ENCODE measurements around the gene ITGB8. TPM values are rescaled to one million over a fixed set of nuclear protein-coding genes. Genes with fewer than 3 reads are reported as not detected.

Gene ITGB8
- polyA plus RNA-seq, 1 donor from 2014 or later, result not detected

DNA sequence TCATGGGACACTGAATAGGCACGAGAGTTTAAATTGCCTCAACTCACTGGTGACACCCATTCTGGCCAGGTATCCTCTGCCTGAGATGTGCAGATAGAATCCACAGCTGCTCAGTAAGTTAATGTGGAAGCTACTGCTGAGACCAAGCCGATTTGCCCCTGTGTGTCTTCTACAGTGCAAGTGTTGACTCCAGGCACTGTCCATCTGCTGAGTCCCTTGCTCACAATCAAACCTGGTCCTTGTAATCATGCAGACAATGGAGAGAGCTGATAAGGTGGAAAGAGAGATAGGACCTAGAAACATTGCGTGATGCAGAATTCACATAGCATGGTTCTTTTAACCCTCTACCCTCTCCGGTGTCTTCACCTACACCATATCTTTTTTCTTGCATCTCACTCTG, 101.4 kb downstream of the ITGB8 start:
- no peaks in the 10 kb centered on the region for H3K36me3 Mint-ChIP-seq
- H3K27ac Mint-ChIP-seq, result no peak overlapping the region
- peaks cover 0 to 1% (median 0%) of the 10 kb centered on the region in 3 donors for H3K4me1 Mint-ChIP-seq
- peaks cover 16% of the 10 kb centered on the region for H3K27me3 Mint-ChIP-seq
- H3K4me3 Mint-ChIP-seq, result no peak overlapping the region
- peaks cover 0 to 3% (median 0%) of the 10 kb centered on the region in 3 donors for H3K9me3 Mint-ChIP-seq

DNA sequence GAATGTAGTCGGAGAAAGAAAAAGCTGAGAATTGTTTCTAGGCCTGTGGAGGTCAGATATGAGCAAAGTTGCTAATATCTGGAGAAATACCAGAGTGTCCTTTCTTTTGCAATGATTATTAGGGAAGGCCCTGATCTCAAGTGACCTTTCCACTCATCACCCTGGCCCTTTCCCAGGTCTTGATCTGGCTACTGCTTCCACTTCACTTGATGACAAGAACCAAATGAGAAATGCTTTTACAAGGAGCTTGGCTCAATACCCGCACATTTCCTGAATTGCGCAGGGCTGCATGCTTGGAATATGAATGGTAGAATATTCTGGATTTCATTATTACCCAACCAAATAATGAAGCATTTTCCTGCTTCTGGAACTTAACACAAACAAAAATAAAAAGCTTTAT, 104.6 kb downstream of the ITGB8 start:
- H3K4me1 Mint-ChIP-seq, result peaks cover 8 to 17% (median 11%) of the 10 kb centered on the region in 3 donors
- no peak overlapping the region for H3K4me3 Mint-ChIP-seq
- H3K27ac Mint-ChIP-seq, result no peak overlapping the region
- no peaks in the 10 kb centered on the region for H3K9me3 Mint-ChIP-seq
- peaks cover 3% of the 10 kb centered on the region for H3K27me3 Mint-ChIP-seq
- H3K36me3 Mint-ChIP-seq, result no peaks in the 10 kb centered on the region

DNA sequence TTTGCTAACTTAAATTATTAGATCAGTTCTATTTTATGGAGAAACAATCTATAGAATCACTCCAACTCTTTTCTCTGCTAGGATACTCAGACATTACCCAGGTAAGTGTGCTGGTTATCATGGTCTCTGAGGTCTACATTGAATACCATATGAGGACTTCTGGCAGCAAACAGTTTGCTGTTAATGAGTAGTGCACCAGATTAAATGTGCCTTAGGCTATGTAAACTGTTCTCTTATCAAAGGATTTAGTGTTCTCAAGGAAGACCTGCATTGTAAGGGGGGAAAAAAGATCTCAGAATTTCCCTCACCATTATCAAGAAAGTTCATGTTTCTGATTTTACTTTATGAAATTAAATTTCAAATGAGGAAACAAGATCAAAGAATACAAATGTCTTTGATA, 107.5 kb downstream of the ITGB8 start:
- H3K27me3 Mint-ChIP-seq, result no peaks in the 10 kb centered on the region
- peaks cover 9 to 18% (median 11%) of the 10 kb centered on the region in 3 donors for H3K4me1 Mint-ChIP-seq
- no peak overlapping the region for H3K27ac Mint-ChIP-seq
- peak overlapping the region in 2 of 4 donors; percentile 49 to 67 for H3K4me3 Mint-ChIP-seq
- H3K36me3 Mint-ChIP-seq, result no peaks in the 10 kb centered on the region
- H3K9me3 Mint-ChIP-seq, result peaks cover 0 to 2% (median 0%) of the 10 kb centered on the region in 3 donors

DNA sequence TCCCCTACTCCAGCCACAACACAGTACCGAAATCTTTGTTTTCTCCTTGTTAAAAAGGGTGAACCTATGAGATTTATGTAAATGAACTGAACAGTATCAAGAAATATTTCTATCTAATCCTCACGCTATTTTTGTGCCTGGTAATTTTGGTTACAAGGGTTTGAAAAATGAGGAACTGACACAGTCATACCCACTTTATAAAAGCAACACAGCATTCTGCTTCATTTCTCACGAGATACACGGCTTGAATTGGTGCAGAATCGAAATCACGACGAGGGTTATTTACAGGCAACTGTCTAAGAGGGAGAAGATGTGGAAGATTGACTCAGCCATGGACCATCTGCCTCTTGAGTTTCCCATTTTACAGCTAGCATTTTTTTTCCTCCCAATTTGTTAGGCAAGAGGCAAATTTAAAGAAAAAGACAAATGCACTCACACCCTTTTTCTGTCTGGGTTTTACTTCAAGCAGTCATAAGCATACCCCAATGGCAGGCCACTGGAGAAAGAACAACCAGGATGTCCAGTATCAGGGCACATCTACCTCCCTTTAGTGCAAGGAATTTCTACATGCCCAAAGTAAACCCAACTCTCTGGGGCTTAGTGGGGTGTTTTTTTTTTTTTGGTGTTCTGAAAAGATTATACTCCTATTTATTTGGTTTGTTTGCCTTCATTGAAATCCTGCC, 108.1 kb downstream of the ITGB8 start:
- peak overlapping the region in 1 of 3 donors; percentile 90 for H3K27ac Mint-ChIP-seq
- no peaks in the 10 kb centered on the region for H3K36me3 Mint-ChIP-seq
- peak overlapping the region in 2 of 4 donors; percentile 49 to 67 for H3K4me3 Mint-ChIP-seq
- peaks cover 0 to 2% (median 0%) of the 10 kb centered on the region in 3 donors for H3K9me3 Mint-ChIP-seq
- peaks cover 9 to 18% (median 11%) of the 10 kb centered on the region in 3 donors for H3K4me1 Mint-ChIP-seq
- H3K27me3 Mint-ChIP-seq, result no peaks in the 10 kb centered on the region

DNA sequence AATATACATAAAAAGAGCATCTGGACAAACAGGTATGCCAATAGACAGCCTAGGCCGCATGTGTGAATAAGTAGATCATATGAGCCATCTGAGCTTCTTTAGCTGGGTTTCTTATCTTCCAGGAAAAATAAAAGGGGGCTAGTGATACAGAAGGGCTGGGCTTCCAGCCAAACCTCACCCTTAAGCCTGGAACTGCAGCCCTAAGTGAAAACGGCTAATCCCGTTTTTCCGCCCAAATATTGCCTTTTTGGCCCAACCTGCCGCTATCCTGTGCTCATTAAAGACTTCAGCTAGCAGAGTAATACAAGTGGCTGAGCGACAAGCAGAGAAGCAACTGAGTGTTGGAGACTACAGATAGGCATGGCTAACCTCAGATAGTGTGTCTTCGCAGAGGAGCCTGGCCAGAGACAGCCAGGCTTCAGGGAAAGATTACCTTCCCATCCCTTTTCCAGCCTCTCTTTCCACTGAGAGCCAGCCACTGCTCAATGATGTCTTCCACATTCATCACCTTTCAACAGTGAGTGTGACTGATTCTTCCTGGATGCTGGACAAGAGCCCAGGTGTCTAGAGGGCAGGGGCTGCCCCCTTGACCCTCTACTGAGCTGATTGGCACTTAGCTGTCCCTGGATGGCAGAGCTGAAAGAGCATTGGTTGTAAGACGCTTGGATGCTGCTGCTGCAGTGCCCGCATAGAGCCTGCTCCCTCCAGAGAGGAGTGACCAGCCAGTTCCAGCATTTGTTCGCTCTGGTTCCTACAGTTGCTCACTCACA, 108.9 kb downstream of the ITGB8 start:
- Mint-ChIP-seq H3K4me1 (peaks cover 9 to 18% (median 11%) of the 10 kb centered on the region in 3 donors), H3K36me3 (no peaks in the 10 kb centered on the region), H3K4me3 (no peak overlapping the region)

DNA sequence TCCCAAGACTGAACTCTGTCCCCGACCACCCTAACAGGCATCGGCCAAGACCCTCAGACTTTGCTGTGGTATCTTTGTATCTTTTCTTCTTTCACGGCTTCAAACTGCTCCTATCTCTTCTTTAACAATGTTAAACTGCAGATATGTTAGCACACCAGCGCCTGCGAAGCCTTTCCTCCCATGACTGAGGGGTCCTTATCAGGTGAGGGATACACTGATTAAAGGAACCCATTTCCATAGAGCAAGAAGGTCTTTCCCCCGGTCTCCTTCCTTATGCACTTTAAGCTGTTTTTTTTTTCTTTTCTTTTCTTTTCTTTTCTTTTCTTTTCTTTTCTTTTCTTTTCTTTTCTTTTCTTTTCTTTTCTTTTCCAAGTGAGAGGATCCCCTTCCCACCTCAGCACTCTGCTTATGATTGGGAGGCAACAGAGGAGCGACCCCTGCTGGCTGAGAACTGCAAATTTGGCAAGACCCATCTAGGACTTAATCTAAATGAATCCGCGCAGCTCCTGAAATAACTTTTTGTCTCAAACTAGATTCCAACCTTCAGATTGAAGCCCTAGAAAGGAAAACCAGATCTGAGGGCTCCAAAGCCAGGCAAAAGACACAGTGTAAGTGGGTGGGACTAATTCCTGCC, 109.9 kb downstream of the ITGB8 start:
- Mint-ChIP-seq H3K4me3 (no peak overlapping the region), H3K4me1 (peaks cover 9 to 18% (median 11%) of the 10 kb centered on the region in 3 donors), H3K27me3 (peaks cover 3% of the 10 kb centered on the region), H3K27ac (no peak overlapping the region), H3K36me3 (peaks cover 1% of the 10 kb centered on the region), H3K9me3 (peaks cover 0 to 2% (median 0%) of the 10 kb centered on the region in 3 donors)

More for the DNA sequence above, 108.9 kb downstream of the ITGB8 start:
- Mint-ChIP-seq H3K27me3 (peaks cover 2% of the 10 kb centered on the region), H3K9me3 (peaks cover 0 to 2% (median 0%) of the 10 kb centered on the region in 3 donors), H3K27ac (peak overlapping the region in 1 of 3 donors; percentile 90)

DNA sequence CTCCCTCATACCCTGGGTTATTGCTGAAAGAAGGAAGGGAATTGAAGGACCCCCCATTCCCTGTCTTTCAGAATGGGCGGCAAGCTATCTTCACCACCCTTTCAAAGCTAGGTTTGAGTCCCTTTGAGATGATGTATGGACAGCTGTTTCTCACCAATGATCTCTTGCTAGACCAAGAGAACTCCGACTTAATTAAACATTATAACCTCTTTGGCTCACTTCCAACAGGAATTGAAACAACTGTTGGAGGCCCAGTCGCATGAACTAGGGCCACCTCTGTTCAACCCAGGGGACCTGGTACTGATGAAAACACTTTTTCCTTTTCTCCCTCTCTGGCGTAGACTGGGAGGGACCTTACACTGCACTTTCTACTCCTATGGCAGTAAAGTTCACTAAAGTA, 110.6 kb downstream of the ITGB8 start:
- no peak overlapping the region for H3K27ac Mint-ChIP-seq
- H3K4me1 Mint-ChIP-seq, result peaks cover 9 to 18% (median 11%) of the 10 kb centered on the region in 3 donors
- H3K27me3 Mint-ChIP-seq, result peaks cover 3% of the 10 kb centered on the region
- H3K4me3 Mint-ChIP-seq, result no peak overlapping the region
- H3K9me3 Mint-ChIP-seq, result peaks cover 0 to 2% (median 0%) of the 10 kb centered on the region in 3 donors
- peaks cover 2% of the 10 kb centered on the region for H3K36me3 Mint-ChIP-seq

DNA sequence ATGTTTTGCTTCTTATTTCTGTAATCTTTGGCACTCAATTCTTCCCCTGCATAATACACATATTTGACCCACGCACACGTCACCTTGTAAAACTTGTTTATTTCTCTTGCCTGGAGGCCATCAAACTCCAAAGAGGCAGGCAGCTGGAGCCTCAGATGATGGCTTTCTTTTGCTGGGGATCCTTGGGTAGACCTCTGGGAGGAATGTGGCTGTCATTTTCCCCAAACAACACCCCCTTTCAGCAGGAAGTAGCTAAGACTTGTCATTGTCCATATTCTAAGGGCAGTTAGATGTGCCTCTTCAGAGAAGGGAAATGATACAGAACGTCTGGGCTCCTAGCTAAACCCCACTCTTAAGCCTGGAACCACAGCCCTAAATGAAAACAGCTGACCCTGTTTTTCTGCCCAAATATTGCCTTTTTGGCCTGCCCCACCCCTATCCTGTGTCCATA, 111.3 kb downstream of the ITGB8 start:
- Mint-ChIP-seq H3K27me3 (peaks cover 3% of the 10 kb centered on the region), H3K36me3 (peaks cover 2% of the 10 kb centered on the region), H3K9me3 (peaks cover 0 to 2% (median 0%) of the 10 kb centered on the region in 3 donors), H3K4me3 (no peak overlapping the region), H3K27ac (no peak overlapping the region), H3K4me1 (peaks cover 9 to 17% (median 11%) of the 10 kb centered on the region in 3 donors)

DNA sequence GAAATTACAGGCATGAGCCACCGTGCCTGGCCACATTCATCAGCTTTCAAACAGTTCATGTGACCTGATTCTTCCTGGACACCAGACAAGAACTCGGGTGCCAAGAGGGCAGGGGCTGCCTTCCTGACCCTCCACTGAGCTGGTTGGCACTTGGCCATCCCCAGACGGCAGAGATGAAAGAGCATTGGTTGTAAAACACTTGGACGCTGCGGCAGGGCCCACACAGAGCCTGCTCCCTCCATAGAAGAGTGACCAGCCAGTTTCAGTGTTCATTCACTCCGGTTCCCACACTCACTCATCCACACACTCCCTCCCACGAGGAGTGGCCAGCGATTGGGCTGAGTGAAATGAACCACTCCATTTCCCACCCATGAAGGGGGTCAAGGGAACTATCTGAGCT, 112.3 kb downstream of the ITGB8 start:
- peaks cover 0 to 2% (median 1%) of the 10 kb centered on the region in 3 donors for H3K9me3 Mint-ChIP-seq

DNA sequence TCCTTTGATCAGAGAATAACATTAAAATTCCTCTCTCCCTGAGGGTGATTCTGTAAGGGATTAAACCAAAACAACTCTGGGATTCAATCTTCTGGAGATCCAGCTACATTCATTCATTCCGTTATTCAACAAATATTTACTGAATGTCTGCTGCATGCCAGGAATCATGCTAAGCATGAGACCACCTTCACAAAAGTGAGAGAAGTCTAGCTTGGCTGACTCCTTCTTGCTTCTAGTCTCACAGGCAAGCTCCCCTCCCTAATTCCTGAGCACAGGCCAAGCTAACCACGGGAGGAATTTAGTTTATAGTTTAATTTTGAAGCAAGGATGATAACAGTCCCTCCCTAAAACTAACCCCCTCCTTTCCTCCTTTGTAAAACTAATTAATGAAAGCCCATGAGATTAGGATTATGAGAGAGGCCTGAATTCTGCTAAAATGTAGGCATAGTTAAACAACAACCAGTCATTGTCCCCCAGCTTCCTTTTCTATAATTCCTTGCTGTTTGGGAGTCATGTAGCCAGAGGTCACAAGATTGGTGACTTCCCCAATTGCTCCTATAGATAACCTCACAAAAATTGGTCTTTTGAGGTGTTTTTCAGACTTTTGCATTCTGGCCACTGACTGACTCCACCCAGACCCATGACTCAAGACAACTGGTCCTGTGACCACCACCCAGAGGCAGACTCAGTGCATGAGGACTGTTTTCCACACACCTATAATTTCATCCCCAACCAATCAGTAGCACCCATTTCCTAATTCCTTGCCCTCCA, 113.5 kb downstream of the ITGB8 start:
- Mint-ChIP-seq H3K9me3 (peaks cover 0 to 2% (median 1%) of the 10 kb centered on the region in 3 donors), H3K4me1 (peaks cover 0 to 2% (median 2%) of the 10 kb centered on the region in 3 donors), H3K27ac (no peak overlapping the region), H3K4me3 (no peak overlapping the region), H3K36me3 (peaks cover 2% of the 10 kb centered on the region), H3K27me3 (peaks cover 3% of the 10 kb centered on the region)

More for the DNA sequence above, 112.3 kb downstream of the ITGB8 start:
- Mint-ChIP-seq H3K4me1 (peaks cover 9 to 12% (median 11%) of the 10 kb centered on the region in 3 donors), H3K36me3 (peaks cover 2% of the 10 kb centered on the region), H3K27ac (no peak overlapping the region), H3K4me3 (no peak overlapping the region), H3K27me3 (peaks cover 3% of the 10 kb centered on the region)

DNA sequence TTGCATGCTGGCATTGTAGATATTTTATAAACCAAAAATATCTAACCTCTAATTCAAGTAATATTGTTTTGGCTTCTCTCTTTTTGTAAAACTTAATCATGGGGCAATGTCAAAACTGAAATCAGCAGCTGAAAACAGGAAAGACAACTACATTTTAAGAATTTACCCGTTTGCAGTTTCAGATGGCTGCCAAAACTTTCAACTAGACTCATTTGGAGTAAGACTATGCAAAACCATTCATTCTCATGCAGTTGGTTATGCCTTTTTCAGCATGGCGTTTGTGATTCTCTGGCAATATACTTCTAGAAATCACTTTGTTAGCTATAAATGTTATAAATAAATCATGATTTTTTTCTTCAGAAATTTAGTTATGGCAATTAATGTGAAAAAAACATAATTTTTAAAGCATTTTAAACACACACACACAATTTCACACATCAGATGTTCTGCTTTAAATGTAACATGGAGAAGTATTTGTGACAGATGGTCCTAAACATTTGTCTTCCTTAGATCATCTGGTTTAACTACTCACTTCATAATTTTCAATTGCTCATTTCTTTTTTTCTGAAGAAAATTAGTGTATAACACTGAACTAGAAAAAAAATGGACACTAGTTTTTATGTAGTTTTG, 116.4 kb downstream of the ITGB8 start:
- Mint-ChIP-seq H3K27ac (no peak overlapping the region), H3K36me3 (peaks cover 2% of the 10 kb centered on the region), H3K4me3 (no peak overlapping the region), H3K9me3 (peaks cover 0 to 2% (median 1%) of the 10 kb centered on the region in 3 donors), H3K27me3 (peaks cover 3% of the 10 kb centered on the region), H3K4me1 (peaks cover 0 to 1% (median 0%) of the 10 kb centered on the region in 3 donors)

DNA sequence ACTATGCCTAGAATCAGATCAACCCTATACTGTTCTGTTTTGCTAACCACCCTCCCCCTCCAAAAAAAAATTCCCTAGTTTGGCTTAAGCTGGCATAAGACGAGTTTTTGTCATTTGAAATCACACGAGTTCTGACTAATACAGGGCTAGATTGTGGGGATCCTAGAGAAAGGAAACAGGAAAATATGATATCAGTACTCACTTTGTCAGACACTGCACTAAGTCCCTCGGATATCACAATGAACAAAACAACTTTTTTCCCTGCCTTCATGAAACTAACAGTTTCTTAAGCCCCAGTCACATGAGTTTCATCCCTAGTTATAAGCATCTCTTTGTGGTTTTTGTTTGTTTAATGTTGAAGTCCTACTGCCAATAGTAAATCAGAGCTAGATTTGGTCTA, 118.5 kb downstream of the ITGB8 start:
- H3K4me3 Mint-ChIP-seq, result no peak overlapping the region
- peaks cover 0 to 1% (median 0%) of the 10 kb centered on the region in 3 donors for H3K4me1 Mint-ChIP-seq
- H3K27me3 Mint-ChIP-seq, result peaks cover 3% of the 10 kb centered on the region
- H3K36me3 Mint-ChIP-seq, result peaks cover 2% of the 10 kb centered on the region
- H3K9me3 Mint-ChIP-seq, result peaks cover 0 to 1% (median 0%) of the 10 kb centered on the region in 3 donors
- no peak overlapping the region for H3K27ac Mint-ChIP-seq

DNA sequence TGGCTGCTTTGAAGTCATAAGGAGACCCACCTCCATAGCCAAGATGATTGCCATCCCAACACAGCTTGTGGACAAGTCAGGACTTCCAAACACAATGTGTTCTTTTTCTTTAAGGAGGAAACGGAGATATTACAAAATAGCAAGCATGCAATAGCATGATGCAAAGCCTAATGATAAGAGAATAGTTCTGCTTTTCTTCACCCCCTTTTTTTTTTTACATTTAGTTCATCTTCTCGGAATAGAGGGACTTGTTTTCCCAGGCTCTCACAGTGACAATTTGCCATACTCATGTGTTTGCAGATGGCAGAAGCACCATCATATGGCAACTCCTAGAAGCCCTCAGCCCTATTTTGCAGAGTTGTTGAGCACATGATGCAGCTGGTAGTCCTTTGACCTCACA, 119.8 kb downstream of the ITGB8 start:
- Mint-ChIP-seq H3K27me3 (no peaks in the 10 kb centered on the region), H3K4me1 (peaks cover 0 to 1% (median 0%) of the 10 kb centered on the region in 3 donors), H3K9me3 (peaks cover 0 to 1% (median 0%) of the 10 kb centered on the region in 3 donors), H3K36me3 (peaks cover 2% of the 10 kb centered on the region), H3K4me3 (no peak overlapping the region), H3K27ac (no peak overlapping the region)

DNA sequence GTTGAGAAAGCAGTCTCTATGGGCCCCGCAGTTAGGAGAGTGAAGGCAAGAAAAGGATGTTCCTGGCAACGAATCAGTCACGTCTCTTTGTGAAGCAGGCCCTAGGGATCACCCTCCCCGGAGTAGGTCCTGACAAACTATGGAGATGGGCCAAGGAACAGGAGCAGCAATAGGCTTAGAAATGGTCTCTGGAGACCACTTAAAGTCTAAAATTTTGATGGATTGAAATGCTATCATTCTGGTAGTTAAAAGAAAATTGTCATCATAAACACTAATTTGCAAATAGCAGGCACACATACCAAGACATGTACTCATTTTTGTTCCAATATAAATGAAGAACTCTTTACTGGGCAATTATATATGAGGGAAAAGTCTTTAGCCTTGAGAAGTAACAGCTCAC, 123.5 kb downstream of the ITGB8 start:
- Mint-ChIP-seq H3K4me1 (peaks cover 0 to 1% (median 0%) of the 10 kb centered on the region in 3 donors), H3K27me3 (peaks cover 2% of the 10 kb centered on the region), H3K9me3 (no peaks in the 10 kb centered on the region), H3K27ac (no peak overlapping the region), H3K36me3 (no peaks in the 10 kb centered on the region), H3K4me3 (no peak overlapping the region)

All from IgD-negative memory B cell (primary cell).